NCI-H1105 treated with DMSO at 0.1 percent for 48 hours (cell line): ENCODE data around the gene CCL4.
"Not testable (repeated sequence)": the region's sequence is repeated elsewhere in the genome, so short reads cannot be mapped to it uniquely, and the experiment has no call there.

ENCODE experiments used
- DNase-seq: peaks from one replicate; lab custom pipeline; 2025; lab: John Stamatoyannopoulos, UW

Gene CCL4

GRCh38 chr17:36117505-36118382 lies 14.1 kb downstream of the CCL4 start:
- DNase-seq, result no peak

- no peak for DNase-seq
These were observed 15.1 kb downstream of the CCL4 start for GRCh38 chr17:36118477-36119353.

DNA sequence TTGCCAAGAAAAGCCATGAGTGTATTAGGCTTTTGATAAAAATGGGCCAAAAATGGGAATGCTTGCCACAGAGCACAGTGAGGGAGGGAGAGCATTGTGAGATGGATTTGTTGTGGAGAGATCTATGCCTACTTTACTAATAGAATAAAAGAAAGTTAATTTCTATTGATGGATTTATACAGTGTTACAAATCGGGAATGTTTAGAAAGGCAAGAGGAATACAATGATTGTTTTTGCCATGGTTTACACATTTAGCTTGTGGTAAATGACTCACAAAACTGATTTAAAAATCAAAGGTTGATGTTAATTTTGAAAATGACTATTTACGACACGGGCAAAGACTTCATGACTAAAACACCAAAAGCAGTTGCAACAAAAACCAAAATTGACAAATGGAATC lies 16.6 kb downstream of the CCL4 start:
- DNase-seq, result no peak

DNA sequence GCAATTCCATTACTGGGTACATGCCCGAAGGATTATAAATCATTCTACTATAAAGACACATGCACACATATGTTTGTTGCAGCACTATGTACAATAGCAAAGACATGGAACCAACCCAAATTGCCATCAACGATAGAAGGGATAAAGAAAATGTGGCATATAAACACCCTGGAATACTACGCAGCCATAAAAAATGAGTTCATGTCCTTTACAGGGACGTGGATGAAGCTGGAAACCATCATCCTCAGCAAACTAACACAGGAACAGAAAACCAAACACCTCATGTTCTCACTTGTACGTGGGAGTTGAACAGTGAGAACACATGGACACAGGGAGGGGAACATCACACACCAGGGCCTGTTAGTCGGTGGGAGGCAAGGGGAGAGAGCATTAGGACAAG lies 17.5 kb downstream of the CCL4 start:
- DNase-seq, result not testable (repeated sequence)

GRCh38 chr17:36123431-36123830 lies 19.8 kb downstream of the CCL4 start:
- DNase-seq, result no peak

- no peak for DNase-seq
These were observed 21.5 kb downstream of the CCL4 start for GRCh38 chr17:36124879-36125824.

GRCh38 chr17:36127199-36127893 lies 23.7 kb downstream of the CCL4 start:
- DNase-seq, result no peak

DNA sequence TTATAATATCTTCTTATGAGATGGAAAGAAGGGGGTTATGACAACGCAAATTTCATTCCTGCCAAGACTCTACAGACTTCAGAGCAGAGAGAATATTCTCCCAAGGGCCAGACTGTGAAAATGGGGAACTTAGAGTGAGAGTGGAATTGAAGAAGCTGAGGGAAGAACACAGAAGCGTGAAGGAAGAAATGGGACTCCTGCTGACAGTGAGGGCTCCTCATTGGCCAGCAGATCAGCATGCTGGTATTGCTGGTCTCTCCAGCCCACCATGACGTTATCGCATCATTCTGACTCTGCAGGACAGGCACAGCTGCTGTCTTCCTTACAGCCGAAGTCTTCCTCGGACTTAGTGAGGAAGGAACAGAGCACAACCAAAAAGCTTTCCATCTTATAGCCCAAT lies 24.3 kb downstream of the CCL4 start:
- no peak for DNase-seq

GRCh38 chr17:36128411-36128978 lies 24.9 kb downstream of the CCL4 start:
- no peak for DNase-seq

GRCh38 chr17:36129616-36130015 lies 26.0 kb downstream of the CCL4 start:
- no peak for DNase-seq

- DNase-seq, result no peak
These were observed 26.7 kb downstream of the CCL4 start for GRCh38 chr17:36130346-36130745.

GRCh38 chr17:36131421-36131820 lies 27.8 kb downstream of the CCL4 start:
- DNase-seq, result no peak

- no peak for DNase-seq
These were observed 28.3 kb downstream of the CCL4 start for GRCh38 chr17:36131931-36132330.

- no peak for DNase-seq
These were observed 28.8 kb downstream of the CCL4 start for GRCh38 chr17:36132421-36132831.

DNA sequence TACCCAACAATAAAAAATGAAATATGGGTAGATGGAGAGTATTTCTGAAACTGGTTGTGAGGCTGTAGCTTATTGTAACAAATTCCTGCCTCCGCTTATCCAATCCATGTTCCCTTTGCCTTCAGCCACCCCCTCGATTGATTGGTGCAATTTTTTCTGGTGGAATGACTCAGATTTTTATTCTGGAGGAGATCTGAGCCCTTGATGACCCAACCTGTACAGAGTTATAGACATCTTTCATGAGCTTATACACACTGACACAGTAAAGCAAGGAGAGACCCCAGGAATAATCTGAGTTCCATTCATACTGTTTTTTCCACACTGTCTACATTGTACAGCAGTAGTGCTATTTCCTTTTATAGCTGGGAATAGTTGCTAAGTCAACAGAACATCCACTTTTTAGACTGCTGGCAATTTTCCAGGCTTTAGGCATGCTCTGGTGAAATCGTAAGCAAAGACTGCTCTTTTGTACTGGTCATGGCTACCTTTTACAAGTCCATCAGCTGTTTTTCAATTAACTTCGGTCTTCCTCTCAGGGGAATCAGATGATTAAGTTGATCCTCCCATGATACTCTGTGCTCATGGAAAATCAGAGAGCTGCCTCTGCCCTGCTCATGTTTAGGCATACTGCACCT lies 30.1 kb downstream of the CCL4 start:
- DNase-seq, result peak; percentile 41

GRCh38 chr17:36135465-36135864 lies 31.8 kb downstream of the CCL4 start:
- DNase-seq, result no peak

DNA sequence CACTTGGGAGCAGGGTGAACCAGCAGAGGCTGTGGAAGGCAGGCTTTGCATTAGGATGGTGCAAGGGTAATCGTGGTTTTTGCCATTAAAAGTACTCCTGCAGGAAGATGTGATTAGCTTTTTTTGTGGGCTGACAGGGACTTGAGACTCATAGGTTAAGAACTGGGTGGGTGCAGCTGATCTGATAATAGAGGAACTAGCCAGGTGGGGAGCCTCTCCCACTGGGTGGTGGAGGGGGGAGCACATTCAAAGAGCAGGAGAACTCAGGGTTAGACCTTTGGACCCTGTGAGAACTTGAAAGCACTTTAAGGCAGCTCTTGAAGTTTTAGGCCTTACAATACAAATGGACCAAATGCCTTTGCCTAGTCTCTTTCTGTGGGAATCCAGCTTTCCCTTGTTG lies 32.4 kb downstream of the CCL4 start:
- DNase-seq, result no peak

DNA sequence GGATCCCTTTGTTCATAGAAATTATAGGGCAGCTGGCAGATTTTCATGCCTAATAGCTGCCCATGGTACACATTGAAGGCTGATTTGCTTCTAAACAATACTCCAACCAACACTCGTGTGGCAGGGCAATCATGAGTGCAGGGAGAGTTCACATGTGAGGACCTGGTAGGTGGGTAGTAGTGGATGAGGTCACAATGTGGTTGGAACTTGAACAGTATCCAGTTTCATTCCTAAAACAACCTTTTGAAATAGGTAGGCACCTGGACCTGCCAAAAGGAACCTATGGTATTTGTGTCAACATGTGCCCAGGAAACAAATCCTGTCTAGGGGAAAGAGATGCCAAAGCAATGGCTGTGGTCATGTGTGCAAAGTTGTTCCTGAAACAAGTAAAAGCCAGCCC lies 32.8 kb downstream of the CCL4 start:
- no peak for DNase-seq

- no peak for DNase-seq
These were observed 38.6 kb downstream of the CCL4 start for GRCh38 chr17:36142235-36142634.

DNA sequence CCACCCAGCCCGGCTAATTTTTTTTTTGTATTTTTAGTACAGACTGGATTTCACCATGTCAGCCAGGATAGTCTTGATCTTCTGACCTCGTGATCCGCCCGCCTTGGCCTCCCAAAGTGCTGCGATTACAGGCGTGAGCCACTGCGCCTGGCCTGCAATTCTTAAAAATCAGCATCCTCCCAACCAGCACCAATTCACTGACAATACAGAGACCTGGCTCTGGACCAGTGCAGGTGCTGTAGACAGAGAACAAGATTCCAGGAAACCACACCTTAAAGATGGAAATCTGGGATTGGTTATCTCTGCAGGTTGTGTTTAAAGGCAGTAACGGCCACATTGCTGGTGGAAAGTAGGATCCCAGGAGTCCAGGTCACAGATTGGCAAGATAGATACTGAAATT lies 39.2 kb downstream of the CCL4 start:
- no peak for DNase-seq
